DND-41 (cell line): ENCODE results near the gene SIGLEC7.

Source experiments
- EZH2 ChIP-seq: IDR thresholded peaks from 3 replicates; pipeline ENCODE4 v1.6.1; 2012; ENCODE audit warnings: borderline replicate concordance, low read depth, mild to moderate bottlenecking, moderate library complexity, low read length, inconsistent platforms; ENCODE audit not compliant: severe bottlenecking
- TF ChIP-seq, protein P1 (sequence below): IDR thresholded peaks from 2 replicates; pipeline ENCODE4 v1.5.1; 2012; ENCODE audit warnings: borderline replicate concordance, low read length, moderate library complexity, mild to moderate bottlenecking; ENCODE audit not compliant: poor library complexity, severe bottlenecking; ENCODE audit errors: extremely low read depth

- TF ChIP-seq, protein P1, sequence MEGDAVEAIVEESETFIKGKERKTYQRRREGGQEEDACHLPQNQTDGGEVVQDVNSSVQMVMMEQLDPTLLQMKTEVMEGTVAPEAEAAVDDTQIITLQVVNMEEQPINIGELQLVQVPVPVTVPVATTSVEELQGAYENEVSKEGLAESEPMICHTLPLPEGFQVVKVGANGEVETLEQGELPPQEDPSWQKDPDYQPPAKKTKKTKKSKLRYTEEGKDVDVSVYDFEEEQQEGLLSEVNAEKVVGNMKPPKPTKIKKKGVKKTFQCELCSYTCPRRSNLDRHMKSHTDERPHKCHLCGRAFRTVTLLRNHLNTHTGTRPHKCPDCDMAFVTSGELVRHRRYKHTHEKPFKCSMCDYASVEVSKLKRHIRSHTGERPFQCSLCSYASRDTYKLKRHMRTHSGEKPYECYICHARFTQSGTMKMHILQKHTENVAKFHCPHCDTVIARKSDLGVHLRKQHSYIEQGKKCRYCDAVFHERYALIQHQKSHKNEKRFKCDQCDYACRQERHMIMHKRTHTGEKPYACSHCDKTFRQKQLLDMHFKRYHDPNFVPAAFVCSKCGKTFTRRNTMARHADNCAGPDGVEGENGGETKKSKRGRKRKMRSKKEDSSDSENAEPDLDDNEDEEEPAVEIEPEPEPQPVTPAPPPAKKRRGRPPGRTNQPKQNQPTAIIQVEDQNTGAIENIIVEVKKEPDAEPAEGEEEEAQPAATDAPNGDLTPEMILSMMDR: no peak
- TF ChIP-seq EZH2: no peak
These were observed 17.6 kb downstream of the SIGLEC7 start for GRCh38 chr19:51159656-51160055.
